HS-27A (cell line): ENCODE data around the gene CIB4.
A peak's percentile ranks its signal among the peaks of the same experiment; 100 is the strongest.
"Not testable (repeated sequence)": the region's sequence is repeated elsewhere in the genome, so short reads cannot be mapped to it uniquely, and the experiment has no call there.

ENCODE experiments used
- DNase-seq: peaks from one replicate; pipeline ENCODE4 v3.0.0-alpha.2; 2012; ENCODE audit warnings: low read depth, missing footprints

CIB4 gene

GRCh38 chr2:26568076-26568890, 72.9 kb downstream of the CIB4 start:
- DNase-seq: no peak

GRCh38 chr2:26567534-26567933, 73.6 kb downstream of the CIB4 start:
- no peak for DNase-seq

DNA sequence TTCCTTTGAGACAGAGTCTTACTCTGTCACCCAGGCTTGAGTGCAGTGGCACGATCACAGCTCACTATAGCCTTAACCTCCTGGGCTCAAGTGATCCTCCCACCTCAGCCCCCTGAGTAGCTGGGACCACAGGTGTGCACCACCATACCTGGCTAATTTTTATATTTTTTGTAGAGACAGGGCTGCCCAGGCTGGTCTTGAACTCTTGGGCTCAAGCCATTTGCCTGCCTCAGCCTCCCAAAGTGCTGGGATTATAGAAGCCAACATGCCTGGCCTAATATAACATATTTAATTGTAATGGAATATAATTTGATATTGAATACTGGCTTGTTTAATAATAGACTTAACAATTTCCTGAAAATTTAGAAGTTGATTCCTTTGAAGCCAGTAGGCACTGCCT, 74.4 kb downstream of the CIB4 start:
- not testable (repeated sequence) for DNase-seq

- no peak for DNase-seq
Observed at GRCh38 chr2:26566081-26566375, 75.1 kb downstream of the CIB4 start.

DNA sequence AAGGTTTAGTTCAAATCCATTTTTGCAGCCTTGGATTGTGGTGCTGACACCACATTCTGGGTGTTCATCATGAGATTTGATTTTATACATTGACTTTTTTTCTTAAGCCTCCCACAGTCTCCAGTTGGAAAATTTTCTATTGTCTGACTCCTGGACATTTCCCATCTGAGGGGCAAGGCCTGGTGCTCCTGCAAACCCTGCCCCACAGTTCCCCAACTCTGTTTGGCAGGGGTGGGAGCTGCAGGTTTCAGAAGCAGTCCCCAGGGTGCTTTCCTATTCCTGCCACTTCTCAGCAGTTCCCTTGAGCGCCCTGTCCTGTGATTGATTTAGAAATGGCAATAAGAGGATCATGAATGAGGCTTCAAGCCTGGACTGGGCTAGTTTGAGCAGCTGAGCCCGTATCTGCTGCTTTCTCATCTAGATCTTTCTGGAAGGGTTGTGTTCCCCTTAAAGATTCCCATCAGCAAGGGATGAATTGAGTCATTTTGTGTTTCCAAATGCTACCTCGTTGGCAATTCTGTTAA, 77.0 kb downstream of the CIB4 start:
- DNase-seq: no peak

DNA sequence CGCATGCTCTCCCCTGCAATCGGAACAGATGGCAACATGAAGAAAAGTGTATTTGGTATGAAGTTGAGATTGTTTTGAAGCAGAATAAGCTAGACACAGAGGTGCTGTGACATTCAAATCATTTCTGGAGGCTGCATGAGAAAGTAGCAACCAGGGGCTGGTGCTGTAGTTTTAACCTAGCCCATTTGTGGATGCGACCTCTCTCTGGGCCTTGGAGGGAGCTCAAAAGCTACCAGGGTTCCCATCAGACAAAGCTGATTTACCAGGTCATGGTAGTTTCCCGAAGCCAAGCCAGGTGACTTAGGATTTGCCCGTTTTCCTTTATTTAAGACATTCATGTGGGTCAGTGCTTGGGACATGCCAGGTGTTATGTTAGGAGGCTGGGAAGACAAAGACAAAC, 77.5 kb downstream of the CIB4 start:
- DNase-seq: no peak

DNA sequence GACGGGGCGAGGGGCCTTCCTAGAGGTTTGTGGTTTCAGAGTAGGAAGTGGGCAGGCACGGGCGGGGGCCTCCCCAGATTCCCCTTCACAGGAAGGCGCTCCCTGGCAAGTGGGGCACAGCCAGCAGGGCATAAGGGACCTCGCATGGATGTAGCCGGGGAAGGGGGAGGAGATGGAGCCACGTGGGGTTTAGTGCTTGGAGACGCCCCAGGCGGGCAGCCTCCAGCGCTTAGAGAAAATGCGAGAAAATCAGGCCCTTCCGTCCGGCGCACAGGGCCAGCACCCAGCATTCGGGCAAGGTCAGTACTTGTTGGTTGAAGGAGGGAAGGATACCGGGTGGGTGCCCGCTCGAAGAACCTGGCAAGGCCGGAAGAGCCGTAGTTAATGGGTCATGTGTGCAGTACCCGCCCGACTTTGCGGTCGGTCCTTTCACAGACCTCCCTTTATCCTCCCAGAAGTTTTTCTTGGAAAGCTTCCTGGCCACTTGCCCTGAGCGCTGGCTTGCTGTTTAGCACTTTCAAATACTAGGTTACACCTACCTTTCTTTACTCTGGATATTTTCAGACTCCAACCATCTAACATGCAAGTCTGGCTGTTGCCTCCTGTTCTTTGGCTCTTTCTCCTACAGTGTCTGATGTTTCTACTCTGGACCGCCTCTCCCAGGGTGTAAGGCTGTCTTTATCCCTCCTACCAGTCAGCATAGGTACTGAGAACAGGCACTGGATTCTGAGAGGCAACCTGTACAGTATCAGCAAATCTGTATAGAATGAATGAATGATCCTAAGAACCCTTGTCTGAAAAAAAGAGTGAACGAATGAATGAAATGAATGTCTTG, 78.1 kb downstream of the CIB4 start:
- peak; percentile 5 for DNase-seq

GRCh38 chr2:26561918-26562810, 79.0 kb downstream of the CIB4 start:
- no peak for DNase-seq

- DNase-seq: no peak
Observed at GRCh38 chr2:26561376-26561775, 79.8 kb downstream of the CIB4 start.

GRCh38 chr2:26560892-26561291, 80.3 kb downstream of the CIB4 start:
- DNase-seq: no peak

GRCh38 chr2:26559556-26559955, 81.6 kb downstream of the CIB4 start:
- no peak for DNase-seq

DNA sequence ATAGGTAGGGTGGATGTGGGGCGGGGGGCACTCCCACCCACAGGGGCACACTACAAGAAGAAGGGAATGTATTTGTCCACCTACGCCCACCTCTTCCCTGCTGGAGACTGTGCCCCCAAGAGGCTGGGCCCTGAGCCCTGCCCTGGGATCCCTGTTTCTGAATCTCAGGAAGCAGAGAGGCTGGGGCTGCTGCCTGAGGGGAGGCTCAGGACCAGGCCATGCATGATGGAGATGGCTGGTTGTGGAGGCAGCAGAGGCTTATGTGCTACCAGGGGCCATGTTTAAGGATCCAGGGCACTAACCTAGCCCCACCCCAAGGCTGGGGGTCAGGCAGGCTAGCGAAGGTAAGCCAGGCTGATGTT, 82.1 kb downstream of the CIB4 start:
- DNase-seq: no peak

- no peak for DNase-seq
Observed at GRCh38 chr2:26558271-26559043, 82.7 kb downstream of the CIB4 start.

GRCh38 chr2:26557244-26557925, 83.8 kb downstream of the CIB4 start:
- no peak for DNase-seq

- no peak for DNase-seq
Observed at GRCh38 chr2:26556309-26557243, 84.6 kb downstream of the CIB4 start.

DNA sequence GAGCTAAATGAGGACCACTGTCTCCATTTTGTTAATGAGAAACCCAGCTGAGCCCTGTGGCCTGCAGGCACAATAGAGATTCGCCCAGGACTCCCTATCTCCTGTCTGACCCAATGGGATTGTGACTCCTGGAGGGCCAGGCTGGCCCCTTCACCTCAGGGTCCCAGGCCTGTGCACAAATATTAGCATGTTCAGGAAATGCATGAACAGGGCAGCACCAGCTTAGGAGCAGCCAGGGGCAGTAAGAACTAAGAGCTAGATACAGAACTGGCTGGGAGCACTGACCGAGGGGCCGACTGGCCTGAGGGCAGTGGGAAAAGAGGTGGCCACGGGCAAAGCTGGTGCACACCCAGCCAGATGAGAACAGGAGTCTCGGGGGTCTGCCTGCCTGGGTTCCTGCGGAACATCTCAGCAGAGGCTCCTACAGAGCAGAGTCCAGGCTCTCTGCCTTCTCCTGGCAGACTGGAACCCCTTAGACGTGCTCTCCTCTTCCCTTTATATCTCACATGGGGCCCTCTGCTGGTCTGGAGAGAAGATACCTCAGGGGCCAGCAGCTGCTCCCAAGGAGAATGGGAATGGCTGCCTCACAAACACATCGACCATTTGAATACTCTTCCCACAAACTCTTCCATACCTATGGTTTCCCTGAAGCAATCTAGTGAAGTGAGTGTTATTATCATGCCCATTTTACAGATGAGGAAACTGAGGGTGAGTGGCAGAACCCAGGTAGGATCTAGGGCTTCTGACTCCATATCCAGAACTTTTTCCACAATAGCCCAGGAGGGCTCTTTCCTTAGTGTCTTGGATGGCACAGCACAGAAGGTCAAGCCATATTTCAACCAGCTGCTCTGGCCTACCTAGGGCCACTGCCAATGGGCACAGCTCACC, 85.7 kb downstream of the CIB4 start:
- DNase-seq: no peak

DNA sequence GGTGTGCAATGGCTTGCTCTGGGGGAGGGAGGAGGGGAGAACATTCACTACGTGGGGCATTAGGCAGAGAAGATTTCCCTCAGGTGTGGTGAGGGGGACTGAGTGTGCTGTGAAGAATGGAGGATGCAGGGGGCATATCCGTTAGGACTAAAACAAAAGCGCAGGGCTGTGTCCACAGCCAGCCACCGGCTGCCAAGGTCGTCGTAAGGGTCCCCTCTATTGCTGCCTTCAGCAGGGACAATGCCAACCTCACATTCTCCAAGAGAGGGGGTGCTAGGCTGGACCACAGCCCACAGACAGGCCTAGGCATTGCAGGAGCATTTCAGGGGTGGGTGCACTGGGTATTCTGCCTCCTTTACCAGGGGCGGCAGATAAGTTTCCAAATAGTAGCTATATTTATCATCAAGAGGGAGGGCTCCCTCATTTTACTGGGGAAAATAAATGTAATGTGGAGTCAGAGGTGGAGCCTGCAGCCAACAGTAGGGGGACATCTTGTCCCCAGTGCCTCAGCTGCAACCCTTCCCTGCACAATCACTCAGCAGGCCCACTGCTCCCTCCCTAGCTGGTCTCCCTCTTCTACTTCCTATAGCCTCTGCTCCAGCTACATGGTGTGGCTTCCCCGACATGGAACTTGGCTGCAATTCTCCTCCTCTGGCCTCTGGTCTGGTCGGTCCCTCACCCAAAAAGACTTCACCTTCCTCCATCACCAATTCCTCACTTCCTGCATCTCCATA, 88.4 kb downstream of the CIB4 start:
- DNase-seq: no peak
